Measurements from ENCODE around the gene APP.
"Not testable (repeated sequence)": the region's sequence is repeated elsewhere in the genome, so short reads cannot be mapped to it uniquely, and the experiment has no call there.

Gene APP

DNA sequence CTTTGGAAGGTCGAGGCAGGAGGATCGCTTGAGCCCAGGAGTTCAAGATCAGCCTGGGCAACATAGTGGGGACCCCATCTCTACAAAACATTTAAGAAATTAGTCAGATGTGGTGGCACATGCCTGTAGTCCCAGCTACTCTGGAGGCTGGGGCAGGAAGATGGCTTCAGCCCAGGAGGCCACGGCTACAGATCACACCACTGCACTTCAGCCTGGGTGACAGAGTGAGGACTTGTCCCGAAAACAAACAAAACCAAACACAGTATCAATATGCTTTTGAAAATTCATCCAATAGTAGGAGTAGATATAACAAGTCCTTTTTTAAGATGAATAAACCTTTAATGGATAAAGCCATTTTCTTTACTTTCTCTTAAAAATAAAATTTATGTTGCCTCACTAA lies 8.5 kb downstream of the APP start:
- DNase-seq = no peak

GRCh38 chr21:26159869-26160268 lies 10.7 kb downstream of the APP start:
- DNase-seq = no peak

- no peak for DNase-seq
Observed at GRCh38 chr21:26157801-26158200, 12.8 kb downstream of the APP start.

GRCh38 chr21:26154753-26155152 lies 15.8 kb downstream of the APP start:
- no peak for DNase-seq

GRCh38 chr21:26153758-26154157 lies 16.8 kb downstream of the APP start:
- DNase-seq = no peak

GRCh38 chr21:26148840-26149354 lies 21.7 kb downstream of the APP start:
- no peak for DNase-seq

DNA sequence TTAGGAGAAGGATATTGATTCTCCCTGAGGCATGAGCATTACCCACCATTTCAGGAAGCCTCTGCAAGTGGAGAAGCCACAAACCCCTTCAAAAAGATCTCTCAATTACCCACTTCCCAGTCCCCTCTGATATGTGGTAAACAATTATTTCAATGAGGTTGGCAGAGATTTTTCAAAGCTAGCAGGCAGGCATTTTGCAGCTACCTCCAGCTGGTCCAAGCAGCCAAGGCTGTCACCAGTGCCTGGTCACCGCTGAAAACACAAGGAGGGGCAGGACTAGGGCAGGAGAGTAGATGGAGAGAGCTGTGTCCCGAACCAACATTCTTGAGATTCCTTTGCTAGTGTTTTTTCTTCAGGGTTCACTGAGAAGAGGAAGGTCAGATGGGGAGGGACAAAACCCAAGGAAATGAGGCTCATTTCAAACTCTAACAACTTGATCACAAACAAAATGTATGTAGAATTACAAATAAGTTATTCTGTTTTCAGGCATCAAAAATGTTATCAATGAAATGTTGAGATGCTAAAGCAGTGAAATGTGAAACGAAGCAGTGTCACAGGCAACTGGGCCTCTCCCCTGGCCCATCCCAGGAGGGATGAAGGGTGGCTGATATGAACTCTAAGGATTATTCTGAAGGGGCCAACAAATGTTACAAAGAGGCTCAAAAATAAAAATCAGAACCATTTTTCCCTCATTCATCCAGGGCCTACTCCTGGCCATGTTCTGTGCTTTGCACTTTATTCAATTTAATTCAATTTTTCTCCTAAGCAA lies 22.3 kb downstream of the APP start:
- no peak for DNase-seq

GRCh38 chr21:26147535-26147934 lies 23.0 kb downstream of the APP start:
- no peak for DNase-seq

GRCh38 chr21:26146681-26147080 lies 23.9 kb downstream of the APP start:
- DNase-seq = no peak

DNA sequence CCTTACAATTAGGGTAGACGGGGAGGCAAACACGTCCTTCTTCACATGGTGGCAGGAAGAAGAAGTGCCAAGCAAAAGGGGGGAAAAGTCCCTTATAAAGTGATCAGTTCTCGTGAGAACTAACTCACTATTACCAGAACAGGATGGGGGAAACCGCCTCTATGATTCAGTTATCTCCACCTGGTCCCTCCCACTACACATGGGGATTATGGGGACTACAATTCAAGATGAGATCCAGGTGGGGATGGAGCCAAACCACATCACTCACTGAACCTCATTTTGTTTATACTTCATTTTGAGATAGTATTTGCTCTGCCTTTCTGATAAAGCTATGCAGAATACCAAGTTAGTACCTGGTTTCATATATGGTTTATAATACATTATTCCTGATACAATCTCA lies 26.5 kb downstream of the APP start:
- DNase-seq = no peak

- DNase-seq = no peak
Observed at GRCh38 chr21:26142363-26142762, 28.2 kb downstream of the APP start.

DNA sequence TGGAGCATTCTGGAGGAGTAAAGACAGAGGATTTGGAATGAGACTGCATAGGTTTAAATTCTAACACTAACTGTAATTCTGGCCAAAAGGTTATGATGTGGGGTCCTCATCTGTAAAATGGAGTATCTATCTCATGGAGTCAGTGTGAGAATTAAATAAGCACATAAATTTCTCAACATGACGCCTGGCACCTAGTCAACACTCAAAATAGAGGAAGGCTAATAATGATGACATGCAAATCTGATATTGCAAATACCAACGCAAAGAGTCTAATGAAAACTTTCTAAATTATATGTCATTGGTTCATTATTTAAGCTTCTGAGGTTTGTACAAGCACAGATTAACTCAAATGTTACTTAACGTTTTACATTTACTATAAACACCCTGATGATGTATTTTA lies 29.6 kb downstream of the APP start:
- no peak for DNase-seq

- no peak for DNase-seq
Observed at GRCh38 chr21:26140164-26140579, 30.4 kb downstream of the APP start.

GRCh38 chr21:26138615-26139257 lies 31.8 kb downstream of the APP start:
- no peak for DNase-seq

DNA sequence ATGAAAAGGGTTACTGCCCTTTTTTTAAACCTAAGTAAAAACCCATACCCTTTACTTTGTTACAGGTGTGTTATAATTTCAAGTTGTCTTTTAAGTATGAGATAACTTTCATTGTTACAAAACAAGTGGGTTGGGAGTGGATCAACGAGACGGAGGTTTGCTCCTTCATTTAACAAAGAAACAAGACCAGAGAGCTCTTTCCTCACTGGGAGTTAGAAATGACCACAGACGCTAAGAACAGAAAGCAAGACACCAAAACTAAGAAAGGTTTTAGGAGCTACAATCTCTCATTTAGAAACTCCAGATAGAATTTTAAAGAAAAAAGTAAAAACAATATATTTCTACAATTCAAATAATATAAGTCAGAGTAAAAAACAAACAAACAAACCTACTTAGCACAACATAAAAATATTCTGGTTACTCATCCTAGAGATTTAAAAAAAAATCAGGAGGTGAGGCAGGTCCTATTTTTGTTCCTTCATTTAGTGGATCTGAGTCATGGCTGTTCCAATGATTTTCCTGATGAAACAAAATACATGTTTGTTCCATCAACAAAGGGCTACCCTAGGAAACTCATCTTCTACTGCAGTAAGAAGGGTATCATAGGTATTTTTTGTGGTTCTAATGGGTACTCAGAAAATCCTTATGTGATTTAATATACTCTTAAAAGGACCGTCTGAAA lies 33.0 kb downstream of the APP start:
- DNase-seq = no peak

- DNase-seq = no peak
Observed at GRCh38 chr21:26136671-26137070, 33.9 kb downstream of the APP start.

DNA sequence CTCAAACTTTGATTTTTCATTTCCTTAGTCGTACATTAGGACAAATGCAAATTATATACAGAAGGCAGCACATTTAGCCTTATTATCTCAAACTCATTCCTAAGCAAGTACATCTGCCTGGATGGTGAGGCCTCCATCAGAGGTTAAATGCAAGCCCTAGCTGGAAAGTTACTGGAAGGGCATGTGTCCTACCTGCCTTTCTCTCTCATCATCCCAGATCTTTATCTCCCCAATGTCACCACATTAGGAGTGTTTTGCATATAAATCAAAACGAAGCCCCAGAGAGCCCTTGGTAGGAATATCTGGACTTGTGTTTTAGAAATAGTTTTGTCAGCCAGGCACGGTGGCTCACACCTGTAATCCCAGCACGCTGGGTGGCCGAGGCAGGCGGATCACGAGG lies 35.0 kb downstream of the APP start:
- no peak for DNase-seq

- no peak for DNase-seq
Observed at GRCh38 chr21:26131554-26131953, 39.0 kb downstream of the APP start.

DNA sequence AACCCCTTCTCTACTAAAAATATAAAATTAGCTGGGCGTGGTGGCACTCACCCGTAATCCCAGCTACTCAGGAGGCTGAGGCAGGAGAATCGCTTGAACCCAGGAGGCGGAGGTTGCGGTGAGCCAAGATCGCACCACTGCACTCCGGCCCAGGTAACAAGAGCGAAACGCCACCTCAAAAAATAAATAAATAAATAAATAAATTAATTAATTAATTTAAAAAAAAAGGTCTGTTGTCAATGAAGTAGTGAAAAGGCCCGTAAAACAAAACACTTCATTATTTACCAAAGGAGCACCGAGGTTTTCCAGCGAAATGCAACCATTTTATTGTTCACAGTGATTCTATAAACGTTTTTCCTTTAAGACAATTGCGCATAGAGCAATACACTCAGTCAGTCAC lies 39.5 kb downstream of the APP start:
- DNase-seq = not testable (repeated sequence)

- no peak for DNase-seq
Observed at GRCh38 chr21:26130249-26130881, 40.2 kb downstream of the APP start.

DNA sequence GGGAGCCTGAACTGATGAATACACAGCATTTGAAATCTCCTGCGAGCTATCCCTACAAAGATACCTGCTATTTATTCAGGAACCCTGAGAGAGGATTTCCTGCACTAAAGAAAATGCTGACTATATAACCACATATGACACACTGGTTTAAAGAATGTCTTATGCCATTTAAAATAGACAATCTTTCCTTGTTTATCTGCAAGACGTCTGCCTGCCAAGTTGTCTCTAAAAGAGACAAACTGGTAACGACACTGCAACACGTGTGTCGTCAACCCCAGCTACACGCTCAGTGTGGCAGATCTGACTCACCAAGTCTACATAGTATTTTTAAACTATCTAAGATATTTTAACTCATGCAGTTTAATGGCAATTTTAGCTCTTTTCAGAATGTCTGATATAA lies 42.7 kb downstream of the APP start:
- no peak for DNase-seq

- DNase-seq = no peak
Observed at GRCh38 chr21:26127073-26127814, 43.3 kb downstream of the APP start.

GRCh38 chr21:26126168-26126553 lies 44.4 kb downstream of the APP start:
- no peak for DNase-seq

Data from stimulated activated CD4-positive, alpha-beta T cell treated with anti-CD3 and anti-CD28 coated beads, Interleukin-12 subunit alpha, Interleukin-12 subunit beta, amount 100 ng/mL, for 4 hours (primary cell).